CD14-positive monocyte (primary cell): ENCODE data around the gene DNAJC30. TPM values are rescaled to one million over a fixed set of nuclear protein-coding genes. Genes with fewer than 3 reads are reported as not detected.

Source experiments
- DNase-seq, 3 donors: peaks; one replicate each; pipeline ENCODE4 v3.0.0-alpha.2; 2011 to 2022
- H2AFZ ChIP-seq: 2 replicates; pipeline ENCODE4 v1.6.0; 2012; ENCODE audit warnings: mild to moderate bottlenecking, low read depth, low read length, inconsistent platforms; ENCODE audit not compliant: insufficient read depth, poor library complexity, severe bottlenecking
- H3K27ac ChIP-seq, 2 donors: 1 replicate in 1 of 2; 2 replicates in 1 of 2; pipeline ENCODE4 v1.5.1; 2012 to 2013; ENCODE audit warnings: low read length in 2 of 2, control low read depth in 1 of 2, inconsistent platforms in 1 of 2, low read depth in 1 of 2, mild to moderate bottlenecking in 1 of 2
- H3K27me3 ChIP-seq, 2 donors: one replicate each; pipeline versions ENCODE4 v1.6.0 to v1.6.1; 2011 to 2013; ENCODE audit warnings: low read length in 2 of 2; ENCODE audit not compliant: control insufficient read depth in 2 of 2, insufficient read depth in 2 of 2
- H3K36me3 ChIP-seq, 2 donors: replicated peaks in 1 of 2; 1 replicate in 1 of 2; 2 replicates in 1 of 2; pipeline versions ENCODE4 v1.5.1 to v1.6.1; 2012 to 2013; ENCODE audit warnings: low read length in 2 of 2, control low read depth in 1 of 2, inconsistent platforms in 1 of 2, mild to moderate bottlenecking in 1 of 2; ENCODE audit not compliant: insufficient read depth in 2 of 2, control insufficient read depth in 1 of 2
- H3K4me1 ChIP-seq, 2 donors: 1 replicate in 1 of 2; 2 replicates in 1 of 2; pipeline versions ENCODE4 v1.5.1 to v1.6.1; 2012 to 2013; ENCODE audit warnings: low read length in 2 of 2, control low read depth in 1 of 2, inconsistent platforms in 1 of 2, mild to moderate bottlenecking in 1 of 2, moderate library complexity in 1 of 2; ENCODE audit not compliant: insufficient read depth in 2 of 2, control insufficient read depth in 1 of 2
- H3K4me2 ChIP-seq: replicated peaks from 2 replicates; pipeline ENCODE3; 2012; ENCODE audit warnings: low read length, moderate library complexity, mild to moderate bottlenecking; ENCODE audit not compliant: poor library complexity, severe bottlenecking; ENCODE audit errors: extremely low read depth
- H3K4me3 ChIP-seq, 3 experiments: fragments of 200-600 bp in 1 of 3; sonication (generic) in 1 of 3; replicated peaks in 1 of 3; 1 replicate in 2 of 3; 2 replicates in 1 of 3; pipeline ENCODE4 v1.5.1; 2011 to 2013; ENCODE audit warnings: low read length in 3 of 3, mild to moderate bottlenecking in 3 of 3, control low read depth in 2 of 3, low read depth in 2 of 3, inconsistent platforms in 1 of 3, moderate library complexity in 1 of 3
- H3K79me2 ChIP-seq: 2 replicates; pipeline ENCODE4 v1.6.0; 2012; ENCODE audit warnings: mild to moderate bottlenecking, control low read depth, inconsistent platforms, low read length, moderate library complexity; ENCODE audit not compliant: insufficient read depth
- H3K9ac ChIP-seq: 2 replicates; pipeline ENCODE4 v1.6.0; 2017; ENCODE audit warnings: low read length, mild to moderate bottlenecking; ENCODE audit not compliant: insufficient read depth, poor library complexity, severe bottlenecking
- H3K9me3 ChIP-seq, 2 donors: replicated peaks in 1 of 2; 1 replicate in 1 of 2; 2 replicates in 1 of 2; pipeline versions ENCODE4 v1.5.1 to v1.6.1; 2012 to 2013; ENCODE audit warnings: low read length in 2 of 2, control low read depth in 1 of 2; ENCODE audit not compliant: control insufficient read depth in 1 of 2, insufficient read depth in 1 of 2
- H4K20me1 ChIP-seq: 2 replicates; pipeline ENCODE4 v1.6.0; 2012; ENCODE audit warnings: mild to moderate bottlenecking, low read length, control low read depth, moderate library complexity; ENCODE audit not compliant: insufficient read depth
- H3K27ac Mint-ChIP-seq, 7 donors: one replicate each; pipeline ENCODE4 v1.8.0; 2020; ENCODE audit warnings: mild to moderate bottlenecking in 7 of 7, mixed read lengths in 7 of 7, moderate library complexity in 6 of 7, inconsistent platforms in 2 of 7
- H3K27me3 Mint-ChIP-seq, 3 donors: one replicate each; pipeline ENCODE4 v1.8.0; 2021 to 2022; ENCODE audit warnings: low read depth in 3 of 3, mild to moderate bottlenecking in 3 of 3, mixed read lengths in 3 of 3, moderate library complexity in 3 of 3, inconsistent platforms in 1 of 3
- H3K36me3 Mint-ChIP-seq, 2 donors: one replicate each; pipeline ENCODE4 v1.8.0; 2020; ENCODE audit warnings: mixed read lengths in 2 of 2, inconsistent platforms in 1 of 2, mild to moderate bottlenecking in 1 of 2
- H3K4me1 Mint-ChIP-seq: one replicate; pipeline ENCODE4 v1.8.0; 2020; ENCODE audit warnings: mild to moderate bottlenecking, mixed read lengths
- H3K4me3 Mint-ChIP-seq, 2 donors: one replicate each; pipeline ENCODE4 v1.8.0; 2020; ENCODE audit warnings: mild to moderate bottlenecking in 2 of 2, mixed read lengths in 2 of 2, moderate library complexity in 1 of 2
- H3K9me3 Mint-ChIP-seq, 7 donors: one replicate each; pipeline ENCODE4 v1.8.0; 2020 to 2022; ENCODE audit warnings: mixed read lengths in 7 of 7, mild to moderate bottlenecking in 6 of 7, moderate library complexity in 6 of 7, inconsistent platforms in 2 of 7
- CTCF ChIP-seq: fragments of 200-600 bp; IDR thresholded peaks from one replicate; pipeline ENCODE4 v1.8.0; 2022; ENCODE audit warnings: antibody characterized with exemption, mild to moderate bottlenecking
- WGBS: methylation state at CpG from one replicate; pipeline ENCODE4 v1.1.5; 2013; ENCODE audit warnings: missing lambda C conversion rate; ENCODE audit not compliant: insufficient coverage; 5-methylcytosine and 5-hydroxymethylcytosine counted together
- intact Hi-C, 2 donors: fragments of 100-400 bp; cut with micrococcal nuclease; formaldehyde crosslinking; loops; one replicate each; pipeline versions ENCODE4 v1.15.0 to v1.15.1; 2023
- polyA plus RNA-seq, 3 donors: library from polyadenylated mRNA; depleted of rRNA in 1 of 3; unstranded in 2 of 3; stranded (reverse) in 1 of 3; fragments of 300-500 nt in 2 of 3; fragments of >200 nt in 1 of 3; fragmentation: Illumina TruSeq in 2 of 3; gene quantifications; 1 replicate in 2 of 3; 2 replicates in 1 of 3; pipeline ENCODE4 v1.2.3, GENCODE V29; 2012 to 2021

DNAJC30 gene
- polyA plus RNA-seq, 3 donors: 2.4 to 5.2 (median 3.2) TPM

- Histone ChIP-seq H3K79me2 (no peaks in the 10 kb centered on the region), H3K27ac (no peak overlapping the region), H4K20me1 (no peaks in the 10 kb centered on the region), H3K4me1 (peaks cover 13 to 20% of the 10 kb centered on the region in 2 donors), H3K36me3 (no peaks in the 10 kb centered on the region), H3K9ac (no peak overlapping the region), H3K9me3 (peaks cover 0 to 7% of the 10 kb centered on the region in 2 donors), H2AFZ (no peak overlapping the region), H3K4me2 (no peak overlapping the region), H3K4me3 (no peak overlapping the region), H3K27me3 (peaks cover 11 to 38% of the 10 kb centered on the region in 2 donors)
- no peak for DNase-seq
- 8% methylated on average over 2 of the region's 3 CpGs for WGBS
- H3K27me3 Mint-ChIP-seq: peaks cover 36 to 72% (median 57%) of the 10 kb centered on the region in 3 donors
- H3K4me1 Mint-ChIP-seq: peaks cover 22% of the 10 kb centered on the region
- peaks cover 0 to 2% of the 10 kb centered on the region in 2 donors for H3K36me3 Mint-ChIP-seq
- peak overlapping the region in 1 of 2 donors; percentile 5 for H3K4me3 Mint-ChIP-seq
- no peak for TF ChIP-seq CTCF
- intact Hi-C loops: loop anchor here in 1 of 2 donors (5.0 to 10.0 kb wide), 2 partner anchors 124 to 208 kb away; partner anchors contain the start of gene BAZ1B
- H3K9me3 Mint-ChIP-seq: peaks cover 1 to 14% (median 5%) of the 10 kb centered on the region in 7 donors
- H3K27ac Mint-ChIP-seq: no peak overlapping the region
These were observed 47.2 kb upstream of the DNAJC30 start for GRCh38 chr7:73730485-73730884.

- H3K9ac ChIP-seq: no peak overlapping the region
- intact Hi-C loops: loop anchor here (5.0 kb wide), 3 partner anchors 41 to 121 kb away; no protein-coding TSS in a partner anchor
These were observed 45.3 kb upstream of the DNAJC30 start for GRCh38 chr7:73728551-73728950.

More at GRCh38 chr7:73728551-73728950, 45.3 kb upstream of the DNAJC30 start:
- Mint-ChIP-seq H3K4me3 (peak overlapping the region in 1 of 2 donors; percentile 66), H3K27ac (no peak overlapping the region), H3K4me1 (peaks cover 14% of the 10 kb centered on the region), H3K27me3 (peaks cover 45 to 64% (median 54%) of the 10 kb centered on the region in 3 donors), H3K9me3 (peaks cover 0 to 6% (median 1%) of the 10 kb centered on the region in 7 donors), H3K36me3 (no peaks in the 10 kb centered on the region)
- 71% methylated on average over 3 of the region's 5 CpGs for whole genome bisulfite sequencing
- H3K4me2 ChIP-seq: no peak overlapping the region
- no peaks in the 10 kb centered on the region for H3K36me3 ChIP-seq
- no peaks in the 10 kb centered on the region for H3K9me3 ChIP-seq
- no peaks in the 10 kb centered on the region for H4K20me1 ChIP-seq
- peaks cover 11 to 49% of the 10 kb centered on the region in 2 donors for H3K27me3 ChIP-seq
- peaks cover 4 to 10% of the 10 kb centered on the region in 2 donors for H3K4me1 ChIP-seq
- H3K79me2 ChIP-seq: no peaks in the 10 kb centered on the region
- H2AFZ ChIP-seq: no peak overlapping the region
- no peak for TF ChIP-seq CTCF
- no peak overlapping the region for H3K4me3 ChIP-seq
- H3K27ac ChIP-seq: no peak overlapping the region
- no peak for DNase-seq
